ENCODE results near the gene SYNE1.

SYNE1 gene

GRCh38 chr6:152112491-152113261 lies 524.5 kb downstream of the SYNE1 start:
- no peak for TF ChIP-seq CTCF (IDR thresholded peaks at IDR 0.05; ENCODE audit: borderline replicate concordance, insufficient read depth, low read depth, low read length)

GRCh38 chr6:152110886-152111820 lies 526.0 kb downstream of the SYNE1 start:
- no peak overlapping the region for H3K4me3 ChIP-seq (ENCODE audit: low read depth, low read length)
- TF ChIP-seq CTCF (IDR thresholded peaks at IDR 0.05; ENCODE audit: borderline replicate concordance, insufficient read depth, low read depth, low read length): no peak

More at GRCh38 chr6:152112491-152113261, 524.5 kb downstream of the SYNE1 start:
- H3K4me3 ChIP-seq (ENCODE audit: low read depth, low read length): no peak overlapping the region

- no peak for TF ChIP-seq CTCF (IDR thresholded peaks at IDR 0.05; ENCODE audit: borderline replicate concordance, insufficient read depth, low read depth, low read length)
- no peak overlapping the region for H3K4me3 ChIP-seq (ENCODE audit: low read depth, low read length)
Observed at GRCh38 chr6:152107973-152108372, 529.2 kb downstream of the SYNE1 start.

GRCh38 chr6:152100183-152100618 lies 537.0 kb downstream of the SYNE1 start:
- TF ChIP-seq CTCF (IDR thresholded peaks at IDR 0.05; ENCODE audit: borderline replicate concordance, insufficient read depth, low read depth, low read length): no peak
- H3K4me3 ChIP-seq (ENCODE audit: low read depth, low read length): no peak overlapping the region

GRCh38 chr6:152099446-152100182 lies 537.5 kb downstream of the SYNE1 start:
- H3K4me3 ChIP-seq (ENCODE audit: low read depth, low read length): no peak overlapping the region
- TF ChIP-seq CTCF (IDR thresholded peaks at IDR 0.05; ENCODE audit: borderline replicate concordance, insufficient read depth, low read depth, low read length): no peak

- TF ChIP-seq CTCF (IDR thresholded peaks at IDR 0.05; ENCODE audit: borderline replicate concordance, insufficient read depth, low read depth, low read length): no peak
- no peak overlapping the region for H3K4me3 ChIP-seq (ENCODE audit: low read depth, low read length)
Observed at GRCh38 chr6:152098683-152099082, 538.5 kb downstream of the SYNE1 start.
